Esophagus mucosa (tissue), 1 donor: ENCODE data around the gene CLTB. TPM values are rescaled to one million over a fixed set of nuclear protein-coding genes. Genes with fewer than 3 reads are reported as not detected.

Experiments used
- ATAC-seq: fragments of 200-7000 bp; cut with Tn5 transposase; one replicate; pipeline ENCODE4 v1.9.1; 2020
- total RNA-seq: library from RNA; stranded (reverse); gene quantifications from one replicate; pipeline ENCODE4 v1.2.4, GENCODE V29; 2023
- donor health status: DM: yes; HTN: yes; CAD: no.

CLTB gene
- total RNA-seq, 1 donor from 2014 or later: 266 TPM

- ATAC-seq: no peak
Observed at GRCh38 chr5:176350416-176350815, 65.9 kb downstream of the CLTB start.

DNA sequence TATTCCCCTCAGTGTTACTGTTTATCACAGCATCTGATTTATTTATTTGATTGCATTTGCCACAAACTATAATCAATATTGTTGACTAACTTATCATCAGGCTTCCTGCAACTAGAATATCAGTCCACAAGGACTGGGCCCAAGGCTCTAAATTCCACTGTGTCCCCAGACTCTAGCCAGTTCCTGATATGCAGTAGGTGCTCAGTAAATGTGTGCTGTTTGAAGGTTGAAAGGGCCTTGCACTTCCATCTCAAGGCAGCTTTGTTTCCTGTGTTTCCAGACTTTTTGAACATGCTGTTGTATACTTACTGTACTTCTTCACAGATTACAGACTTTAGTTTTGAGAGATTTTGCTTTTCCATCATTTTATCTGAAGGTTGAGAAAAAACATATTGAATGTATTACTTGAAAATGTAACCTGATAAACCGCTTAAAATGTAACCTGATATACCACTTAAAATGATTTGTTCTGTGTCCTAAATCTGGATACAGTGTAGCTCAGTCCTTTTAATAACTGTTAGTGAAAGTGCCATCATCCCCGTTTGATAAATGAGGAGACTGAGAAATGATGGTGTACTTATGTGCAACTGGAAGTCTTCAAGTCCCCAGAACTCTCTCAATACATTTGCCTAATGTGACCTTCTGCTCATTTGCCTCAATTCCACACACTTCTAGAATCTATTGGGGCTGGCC lies 73.4 kb downstream of the CLTB start:
- no peak for ATAC-seq

Other genes starting within 250 kb of the CLTB start
- gene SIMC1, start 178.1 kb downstream of the CLTB start, total RNA-seq: 5.5 TPM
- gene KIAA1191, start 54.8 kb downstream of the CLTB start, total RNA-seq: 58.8 TPM
- 4.2 TPM for gene ARL10, start 51.1 kb downstream of the CLTB start, total RNA-seq
- gene NOP16, start 27.9 kb downstream of the CLTB start, total RNA-seq: 39.5 TPM
- 101 TPM for gene HIGD2A, start 27.8 kb downstream of the CLTB start, total RNA-seq
- 24.2 TPM for gene FAF2, start 31.8 kb upstream of the CLTB start, total RNA-seq
- gene RNF44, start 120.9 kb upstream of the CLTB start, total RNA-seq: 22.0 TPM
- not detected for gene CDHR2, start 132.8 kb upstream of the CLTB start, total RNA-seq
- 1.9 TPM for gene GPRIN1, start 193.6 kb upstream of the CLTB start, total RNA-seq
- not detected for gene SNCB, start 214.0 kb upstream of the CLTB start, total RNA-seq
- gene EIF4E1B, start 214.1 kb upstream of the CLTB start, total RNA-seq: not detected
- gene TSPAN17, start 230.9 kb upstream of the CLTB start, total RNA-seq: 24.0 TPM